Transverse colon (tissue), 4 donors: ENCODE measurements around the gene FBN2. TPM values are rescaled to one million over a fixed set of nuclear protein-coding genes. Genes with fewer than 3 reads are reported as not detected.

Source experiments
- DNase-seq: peaks from one replicate; pipeline ENCODE4 v3.0.0-alpha.2; 2019
- H3K27ac ChIP-seq, 4 donors: fragments of 200-600 bp; sonication (generic); 2 replicates each; pipeline ENCODE4 v1.5.1; 2016 to 2018; ENCODE audit warnings: inconsistent platforms in 4 of 4
- H3K27me3 ChIP-seq: fragments of 200-600 bp; sonication (generic); 2 replicates; pipeline ENCODE4 v1.5.1; 2017; ENCODE audit warnings: inconsistent platforms
- H3K36me3 ChIP-seq, 4 donors: fragments of 200-600 bp; sonication (generic); 2 replicates each; pipeline ENCODE4 v1.5.1; 2017 to 2019; ENCODE audit warnings: inconsistent platforms in 4 of 4
- H3K4me1 ChIP-seq, 4 donors: fragments of 200-600 bp; sonication (generic); 2 replicates each; pipeline ENCODE4 v1.5.1; 2017 to 2020; ENCODE audit warnings: inconsistent platforms in 4 of 4
- H3K4me3 ChIP-seq, 4 donors: fragments of 200-600 bp; sonication (generic); 1 replicate in 1 of 4; 2 replicates in 3 of 4; pipeline versions ENCODE4 v1.5.1 to v1.6.1; 2017 to 2019; ENCODE audit warnings: inconsistent platforms in 4 of 4
- H3K9me3 ChIP-seq, 2 donors: fragments of 200-600 bp; sonication (generic); 2 replicates each; pipeline ENCODE4 v1.5.1; 2017 to 2019; ENCODE audit warnings: inconsistent platforms in 2 of 2
- EP300 ChIP-seq: sonication (generic); formaldehyde crosslinking; IDR thresholded peaks from one replicate; pipeline ENCODE4 v1.6.1; 2017; ENCODE audit warnings: antibody characterized with exemption, low read depth
- POLR2A ChIP-seq: fragments of 450-650 bp; IDR thresholded peaks from one replicate; pipeline ENCODE4 v1.6.1; 2016; ENCODE audit warnings: antibody characterized with exemption, mild to moderate bottlenecking, moderate library complexity
- POLR2AphosphoS5 ChIP-seq, 3 donors: sonication (generic); formaldehyde crosslinking; IDR thresholded peaks; one replicate each; pipeline ENCODE4 v1.6.1; 2016; ENCODE audit warnings: antibody characterized with exemption in 3 of 3
- WGBS, 2 donors: methylation state at CpG; one replicate each; pipeline ENCODE4 v1.1.5; 2018; ENCODE audit warnings: low coverage in 1 of 2; 5-methylcytosine and 5-hydroxymethylcytosine counted together
- in situ Hi-C, 4 donors: fragments of 200-750 bp; cut with MboI; loops; one replicate each; pipeline versions ENCODE4 v1.15.0 to v1.15.1; 2017; ENCODE audit warnings: low sequenced_read_pairs in 3 of 4, low pct_ligation_motif_present in 1 of 4, low pct_unique_long_range_greater_than_20kb in 1 of 4
- intact Hi-C: fragments of 100-400 bp; cut with DNase I; formaldehyde crosslinking; loops from one replicate; pipeline ENCODE4 v1.15.1; 2023; ENCODE audit warnings: low total_unique reads
- total RNA-seq, 4 donors: library from RNA; depleted of rRNA; stranded (reverse); fragments of >200 nt; gene quantifications; one replicate each; pipeline ENCODE4 v1.1.0, GENCODE V29; 2016
- TF ChIP-seq, protein P1 (sequence below), 5 experiments: fragments of 200-600 bp in 3 of 5; fragments of 450-650 bp in 2 of 5; sonication (generic) in 3 of 5; IDR thresholded peaks; 1 replicate in 2 of 5; 2 replicates in 3 of 5; pipeline ENCODE4 v1.5.1; 2016 to 2017; ENCODE audit warnings: antibody characterized with exemption in 5 of 5, inconsistent platforms in 3 of 5, mild to moderate bottlenecking in 2 of 5, moderate library complexity in 1 of 5

Gene FBN2
- total RNA-seq, 4 donors from 2014 or later = 0.79 to 16.1 (median 2.6) TPM

DNA sequence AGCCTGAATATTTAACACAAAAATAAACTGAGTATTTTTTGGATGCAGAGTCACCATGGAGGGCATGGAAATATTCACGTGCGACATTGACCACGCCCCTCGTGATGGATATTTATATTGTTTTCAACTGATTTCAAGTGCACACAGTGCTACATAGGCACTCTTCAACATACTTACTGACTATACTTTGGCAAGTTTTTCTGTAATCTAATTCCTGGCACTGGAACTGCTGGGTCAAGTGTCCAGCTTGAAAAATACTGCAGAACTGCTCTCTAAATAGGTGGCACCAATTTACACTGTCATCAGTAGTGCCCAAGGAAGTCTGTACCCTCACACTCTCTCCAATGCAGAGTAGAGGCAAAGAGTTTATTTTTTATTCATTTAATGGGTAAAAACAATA is 65.1 kb downstream of the FBN2 start:
- Histone ChIP-seq H3K4me1 (no peaks in the 10 kb centered on the region), H3K27me3 (peaks cover 7% of the 10 kb centered on the region), H3K36me3 (no peaks in the 10 kb centered on the region), H3K9me3 (no peaks in the 10 kb centered on the region), H3K27ac (no peak overlapping the region), H3K4me3 (no peak overlapping the region)
- no peak for DNase-seq
- TF ChIP-seq EP300 (no peak), POLR2AphosphoS5 (IDR thresholded peaks at IDR 0.05) (no peak), POLR2A (no peak)
- TF ChIP-seq, protein P1, sequence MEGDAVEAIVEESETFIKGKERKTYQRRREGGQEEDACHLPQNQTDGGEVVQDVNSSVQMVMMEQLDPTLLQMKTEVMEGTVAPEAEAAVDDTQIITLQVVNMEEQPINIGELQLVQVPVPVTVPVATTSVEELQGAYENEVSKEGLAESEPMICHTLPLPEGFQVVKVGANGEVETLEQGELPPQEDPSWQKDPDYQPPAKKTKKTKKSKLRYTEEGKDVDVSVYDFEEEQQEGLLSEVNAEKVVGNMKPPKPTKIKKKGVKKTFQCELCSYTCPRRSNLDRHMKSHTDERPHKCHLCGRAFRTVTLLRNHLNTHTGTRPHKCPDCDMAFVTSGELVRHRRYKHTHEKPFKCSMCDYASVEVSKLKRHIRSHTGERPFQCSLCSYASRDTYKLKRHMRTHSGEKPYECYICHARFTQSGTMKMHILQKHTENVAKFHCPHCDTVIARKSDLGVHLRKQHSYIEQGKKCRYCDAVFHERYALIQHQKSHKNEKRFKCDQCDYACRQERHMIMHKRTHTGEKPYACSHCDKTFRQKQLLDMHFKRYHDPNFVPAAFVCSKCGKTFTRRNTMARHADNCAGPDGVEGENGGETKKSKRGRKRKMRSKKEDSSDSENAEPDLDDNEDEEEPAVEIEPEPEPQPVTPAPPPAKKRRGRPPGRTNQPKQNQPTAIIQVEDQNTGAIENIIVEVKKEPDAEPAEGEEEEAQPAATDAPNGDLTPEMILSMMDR (IDR thresholded peaks at IDR 0.05) = no peak
- in situ Hi-C loops (no loop called here), intact Hi-C loops (no loop called here)
- 68 to 80% methylated on average over 4 of the region's 4 CpGs for WGBS, 2 donors

GRCh38 chr5:128472036-128472435 is 66.0 kb downstream of the FBN2 start:
- no peaks in the 10 kb centered on the region for H3K9me3 ChIP-seq
- in situ Hi-C loops (no loop called here), intact Hi-C loops (no loop called here)
- peaks cover 7% of the 10 kb centered on the region for H3K27me3 ChIP-seq
- WGBS, 2 donors = 90 to 100% methylated on average over 2 of the region's 2 CpGs
- no peak for TF ChIP-seq POLR2A
- TF ChIP-seq EP300 = no peak
- TF ChIP-seq POLR2AphosphoS5 (IDR thresholded peaks at IDR 0.05) = no peak
- TF ChIP-seq, protein P1 (IDR thresholded peaks at IDR 0.05) = no peak
- no peak for DNase-seq
- H3K36me3 ChIP-seq = no peaks in the 10 kb centered on the region
- H3K4me3 ChIP-seq = no peak overlapping the region
- H3K27ac ChIP-seq = no peak overlapping the region
- H3K4me1 ChIP-seq = no peaks in the 10 kb centered on the region

DNA sequence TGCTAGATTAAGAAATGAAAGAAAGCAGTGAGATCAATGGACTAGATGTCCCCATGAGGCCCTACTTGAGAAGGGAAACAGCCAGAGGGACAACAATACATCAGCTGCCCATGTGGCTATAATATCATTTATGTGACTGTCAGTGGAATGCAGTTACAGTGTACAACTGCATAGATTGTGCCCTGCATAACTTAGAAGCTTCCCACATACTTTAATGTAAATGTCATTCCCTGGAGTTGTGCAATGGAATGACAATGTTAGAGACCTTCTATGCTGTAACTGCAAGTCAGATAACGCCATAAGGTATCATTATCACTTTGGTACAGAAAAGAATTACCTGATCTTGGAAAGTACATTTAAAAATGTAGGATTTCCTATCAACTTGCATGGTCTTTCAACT is 67.4 kb downstream of the FBN2 start:
- Histone ChIP-seq H3K36me3 (no peaks in the 10 kb centered on the region), H3K27me3 (peaks cover 4% of the 10 kb centered on the region), H3K4me1 (no peaks in the 10 kb centered on the region), H3K4me3 (no peak overlapping the region), H3K27ac (no peak overlapping the region), H3K9me3 (no peaks in the 10 kb centered on the region)
- TF ChIP-seq POLR2AphosphoS5 (IDR thresholded peaks at IDR 0.05) = no peak
- TF ChIP-seq, protein P1 (IDR thresholded peaks at IDR 0.05) = no peak
- TF ChIP-seq EP300 = no peak
- TF ChIP-seq POLR2A = no peak
- in situ Hi-C loops (no loop called here), intact Hi-C loops (no loop called here)
- WGBS, 2 donors = 61 to 88% methylated on average over 1 of the region's 1 CpG
- DNase-seq = no peak

GRCh38 chr5:128469912-128470311 is 68.1 kb downstream of the FBN2 start:
- H3K4me1 ChIP-seq = no peaks in the 10 kb centered on the region
- in situ Hi-C loops (no loop called here), intact Hi-C loops (no loop called here)
- TF ChIP-seq POLR2AphosphoS5 (IDR thresholded peaks at IDR 0.05) (no peak), EP300 (no peak), POLR2A (no peak)
- 41 to 56% methylated on average over 2 of the region's 2 CpGs for WGBS, 2 donors
- no peak overlapping the region for H3K4me3 ChIP-seq
- H3K9me3 ChIP-seq = no peaks in the 10 kb centered on the region
- H3K27me3 ChIP-seq = no peaks in the 10 kb centered on the region
- H3K27ac ChIP-seq = no peak overlapping the region
- H3K36me3 ChIP-seq = no peaks in the 10 kb centered on the region
- no peak for DNase-seq

GRCh38 chr5:128466980-128467379 is 71.1 kb downstream of the FBN2 start:
- no peak for DNase-seq
- H3K36me3 ChIP-seq = no peaks in the 10 kb centered on the region
- 53 to 67% methylated on average over 1 of the region's 1 CpG for WGBS, 2 donors

More at GRCh38 chr5:128466980-128467379, 71.1 kb downstream of the FBN2 start:
- Histone ChIP-seq H3K27me3 (no peaks in the 10 kb centered on the region), H3K4me3 (no peak overlapping the region), H3K27ac (no peak overlapping the region), H3K4me1 (no peaks in the 10 kb centered on the region), H3K9me3 (no peaks in the 10 kb centered on the region)
- TF ChIP-seq POLR2AphosphoS5 (IDR thresholded peaks at IDR 0.05) (no peak), EP300 (no peak), POLR2A (no peak)
- TF ChIP-seq, protein P1 (IDR thresholded peaks at IDR 0.05) = no peak
- intact Hi-C loops = no loop called here
- in situ Hi-C loops = no loop called here
